Measurements from ENCODE around the gene HINT3.
"Not testable (repeated sequence)": the region's sequence is repeated elsewhere in the genome, so short reads cannot be mapped to it uniquely, and the experiment has no call there.

Gene HINT3

GRCh38 chr6:125963817-125964216, 7.2 kb downstream of the HINT3 start:
- Histone ChIP-seq H3K27me3 (ENCODE audit: control insufficient read depth, insufficient read depth, low read length) (no peaks in the 10 kb centered on the region), H3K36me3 (ENCODE audit: control insufficient read depth, insufficient read depth, low read length) (no peaks in the 10 kb centered on the region), H3K9ac (ENCODE audit: low read length) (no peak overlapping the region), H3K9me3 (ENCODE audit: control insufficient read depth, insufficient read depth, low read depth, low read length) (no peaks in the 10 kb centered on the region), H3K4me1 (ENCODE audit: control insufficient read depth, insufficient read depth, low read length) (no peaks in the 10 kb centered on the region), H3K27ac (ENCODE audit: low read depth, low read length) (no peak overlapping the region), H3K4me3 (ENCODE audit: low read depth, low read length) (no peak overlapping the region)

- Histone ChIP-seq H3K4me1 (ENCODE audit: control insufficient read depth, insufficient read depth, low read length) (no peaks in the 10 kb centered on the region), H3K27ac (ENCODE audit: low read depth, low read length) (no peak overlapping the region), H3K4me3 (ENCODE audit: low read depth, low read length) (no peak overlapping the region), H3K27me3 (ENCODE audit: control insufficient read depth, insufficient read depth, low read length) (no peaks in the 10 kb centered on the region), H3K9me3 (ENCODE audit: control insufficient read depth, insufficient read depth, low read depth, low read length) (no peaks in the 10 kb centered on the region), H3K9ac (ENCODE audit: low read length) (no peak overlapping the region), H3K36me3 (ENCODE audit: control insufficient read depth, insufficient read depth, low read length) (no peaks in the 10 kb centered on the region)
Observed at GRCh38 chr6:125966569-125966968, 10.0 kb downstream of the HINT3 start.

GRCh38 chr6:125968493-125968892, 11.9 kb downstream of the HINT3 start:
- Histone ChIP-seq H3K27me3 (ENCODE audit: control insufficient read depth, insufficient read depth, low read length) (no peaks in the 10 kb centered on the region), H3K27ac (ENCODE audit: low read depth, low read length) (no peak overlapping the region), H3K9ac (ENCODE audit: low read length) (no peak overlapping the region), H3K9me3 (ENCODE audit: control insufficient read depth, insufficient read depth, low read depth, low read length) (no peaks in the 10 kb centered on the region), H3K36me3 (ENCODE audit: control insufficient read depth, insufficient read depth, low read length) (no peaks in the 10 kb centered on the region), H3K4me1 (ENCODE audit: control insufficient read depth, insufficient read depth, low read length) (no peaks in the 10 kb centered on the region), H3K4me3 (ENCODE audit: low read depth, low read length) (no peak overlapping the region)

- Histone ChIP-seq H3K9me3 (ENCODE audit: control insufficient read depth, insufficient read depth, low read depth, low read length) (no peaks in the 10 kb centered on the region), H3K4me3 (ENCODE audit: low read depth, low read length) (no peak overlapping the region), H3K27ac (ENCODE audit: low read depth, low read length) (no peak overlapping the region), H3K9ac (ENCODE audit: low read length) (no peak overlapping the region), H3K4me1 (ENCODE audit: control insufficient read depth, insufficient read depth, low read length) (no peaks in the 10 kb centered on the region), H3K27me3 (ENCODE audit: control insufficient read depth, insufficient read depth, low read length) (no peaks in the 10 kb centered on the region), H3K36me3 (ENCODE audit: control insufficient read depth, insufficient read depth, low read length) (no peaks in the 10 kb centered on the region; the same call in 1 of the 2 replicates)
Observed at GRCh38 chr6:125970760-125971159, 14.2 kb downstream of the HINT3 start.

GRCh38 chr6:125972478-125972877, 15.9 kb downstream of the HINT3 start:
- not testable (repeated sequence) for H3K27me3 ChIP-seq (ENCODE audit: control insufficient read depth, insufficient read depth, low read length); H3K4me3 ChIP-seq (ENCODE audit: low read depth, low read length); H3K9ac ChIP-seq (ENCODE audit: low read length); H3K9me3 ChIP-seq (ENCODE audit: control insufficient read depth, insufficient read depth, low read depth, low read length); H3K4me1 ChIP-seq (ENCODE audit: control insufficient read depth, insufficient read depth, low read length); H3K27ac ChIP-seq (ENCODE audit: low read depth, low read length); H3K36me3 ChIP-seq (ENCODE audit: control insufficient read depth, insufficient read depth, low read length)

GRCh38 chr6:125974214-125974866, 17.8 kb downstream of the HINT3 start:
- Histone ChIP-seq H3K27ac (ENCODE audit: low read depth, low read length) (no peak overlapping the region), H3K36me3 (ENCODE audit: control insufficient read depth, insufficient read depth, low read length) (no peaks in the 10 kb centered on the region; the same call in 1 of the 2 replicates), H3K4me3 (ENCODE audit: low read depth, low read length) (no peak overlapping the region), H3K9ac (ENCODE audit: low read length) (no peak overlapping the region), H3K4me1 (ENCODE audit: control insufficient read depth, insufficient read depth, low read length) (no peaks in the 10 kb centered on the region), H3K9me3 (ENCODE audit: control insufficient read depth, insufficient read depth, low read depth, low read length) (no peaks in the 10 kb centered on the region), H3K27me3 (ENCODE audit: control insufficient read depth, insufficient read depth, low read length) (no peaks in the 10 kb centered on the region)

- H3K9ac ChIP-seq (ENCODE audit: low read length) = no peak overlapping the region
- H3K27me3 ChIP-seq (ENCODE audit: control insufficient read depth, insufficient read depth, low read length) = no peaks in the 10 kb centered on the region
- no peaks in the 10 kb centered on the region; the same call in 1 of the 2 replicates for H3K36me3 ChIP-seq (ENCODE audit: control insufficient read depth, insufficient read depth, low read length)
- H3K4me3 ChIP-seq (ENCODE audit: low read depth, low read length) = no peak overlapping the region
- H3K9me3 ChIP-seq (ENCODE audit: control insufficient read depth, insufficient read depth, low read depth, low read length) = no peaks in the 10 kb centered on the region
- no peak overlapping the region for H3K27ac ChIP-seq (ENCODE audit: low read depth, low read length)
- H3K4me1 ChIP-seq (ENCODE audit: control insufficient read depth, insufficient read depth, low read length) = no peaks in the 10 kb centered on the region; the same call in 1 of the 2 replicates
Observed at GRCh38 chr6:125979101-125979500, 22.5 kb downstream of the HINT3 start.

- H3K4me3 ChIP-seq (ENCODE audit: low read depth, low read length) = no peak overlapping the region
- H3K4me1 ChIP-seq (ENCODE audit: control insufficient read depth, insufficient read depth, low read length) = peaks cover 4% of the 10 kb centered on the region; the same call in 1 of the 2 replicates
- H3K36me3 ChIP-seq (ENCODE audit: control insufficient read depth, insufficient read depth, low read length) = no peaks in the 10 kb centered on the region
- H3K27ac ChIP-seq (ENCODE audit: low read depth, low read length) = no peak overlapping the region
- no peaks in the 10 kb centered on the region for H3K27me3 ChIP-seq (ENCODE audit: control insufficient read depth, insufficient read depth, low read length)
- no peaks in the 10 kb centered on the region for H3K9me3 ChIP-seq (ENCODE audit: control insufficient read depth, insufficient read depth, low read depth, low read length)
- H3K9ac ChIP-seq (ENCODE audit: low read length) = no peak overlapping the region
Observed at GRCh38 chr6:125981571-125982185, 25.1 kb downstream of the HINT3 start.

GRCh38 chr6:125983246-125983945, 26.8 kb downstream of the HINT3 start:
- H3K27ac ChIP-seq (ENCODE audit: low read depth, low read length) = no peak overlapping the region
- no peaks in the 10 kb centered on the region for H3K27me3 ChIP-seq (ENCODE audit: control insufficient read depth, insufficient read depth, low read length)
- H3K4me3 ChIP-seq (ENCODE audit: low read depth, low read length) = no peak overlapping the region
- H3K36me3 ChIP-seq (ENCODE audit: control insufficient read depth, insufficient read depth, low read length) = no peaks in the 10 kb centered on the region
- no peak overlapping the region for H3K9ac ChIP-seq (ENCODE audit: low read length)
- H3K4me1 ChIP-seq (ENCODE audit: control insufficient read depth, insufficient read depth, low read length) = peaks cover 12% of the 10 kb centered on the region
- no peaks in the 10 kb centered on the region for H3K9me3 ChIP-seq (ENCODE audit: control insufficient read depth, insufficient read depth, low read depth, low read length)

- H3K9me3 ChIP-seq (ENCODE audit: control insufficient read depth, insufficient read depth, low read depth, low read length) = no peaks in the 10 kb centered on the region
- H3K9ac ChIP-seq (ENCODE audit: low read length) = no peak overlapping the region
- no peak overlapping the region for H3K4me3 ChIP-seq (ENCODE audit: low read depth, low read length)
- H3K36me3 ChIP-seq (ENCODE audit: control insufficient read depth, insufficient read depth, low read length) = no peaks in the 10 kb centered on the region
- no peak overlapping the region for H3K27ac ChIP-seq (ENCODE audit: low read depth, low read length)
- peaks cover 20% of the 10 kb centered on the region for H3K4me1 ChIP-seq (ENCODE audit: control insufficient read depth, insufficient read depth, low read length)
- no peaks in the 10 kb centered on the region for H3K27me3 ChIP-seq (ENCODE audit: control insufficient read depth, insufficient read depth, low read length)
Observed at GRCh38 chr6:125984311-125984710, 27.7 kb downstream of the HINT3 start.

- H3K36me3 ChIP-seq (ENCODE audit: control insufficient read depth, insufficient read depth, low read length) = no peaks in the 10 kb centered on the region
- H3K4me3 ChIP-seq (ENCODE audit: low read depth, low read length) = peak overlapping the region; percentile 91
- H3K9ac ChIP-seq (ENCODE audit: low read length) = no peak overlapping the region
- H3K27me3 ChIP-seq (ENCODE audit: control insufficient read depth, insufficient read depth, low read length) = no peaks in the 10 kb centered on the region
- peaks cover 29% of the 10 kb centered on the region for H3K4me1 ChIP-seq (ENCODE audit: control insufficient read depth, insufficient read depth, low read length)
- H3K9me3 ChIP-seq (ENCODE audit: control insufficient read depth, insufficient read depth, low read depth, low read length) = no peaks in the 10 kb centered on the region
- no peak overlapping the region for H3K27ac ChIP-seq (ENCODE audit: low read depth, low read length)
Observed at GRCh38 chr6:125985522-125985921, 29.0 kb downstream of the HINT3 start.
